Stimulated activated CD8-positive, alpha-beta memory T cell treated with anti-CD3 and anti-CD28 coated beads, Interleukin-15, amount 100 ng/mL, for 24 hours (primary cell): ENCODE results near the gene CRYZL1.

Experiments
- DNase-seq: peaks from one replicate; pipeline ENCODE4 v3.0.0-alpha.2; 2020; ENCODE audit warnings: low read depth

Gene CRYZL1

DNA sequence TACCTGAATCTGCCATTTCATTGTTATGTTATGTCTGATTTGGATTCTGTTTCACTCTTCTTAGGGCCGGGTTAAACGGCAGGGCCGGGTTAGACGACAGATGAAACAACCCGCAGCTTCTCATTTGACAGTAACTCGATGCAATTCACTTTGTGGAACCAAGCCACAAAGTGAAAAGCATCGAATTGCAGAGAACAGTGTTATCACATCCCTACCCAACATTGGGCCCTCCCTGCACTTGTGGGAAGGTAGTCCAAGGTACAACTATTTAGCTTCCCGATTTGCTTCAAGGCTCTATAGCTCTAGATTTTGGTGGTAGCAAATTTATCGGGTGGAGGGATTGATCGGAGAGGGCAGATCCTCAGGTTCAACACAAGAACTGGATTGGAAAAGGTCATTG lies 81.7 kb downstream of the CRYZL1 start:
- no peak for DNase-seq

GRCh38 chr21:33558777-33559421 lies 82.6 kb downstream of the CRYZL1 start:
- DNase-seq = no peak

GRCh38 chr21:33557447-33557846 lies 84.1 kb downstream of the CRYZL1 start:
- no peak for DNase-seq

DNA sequence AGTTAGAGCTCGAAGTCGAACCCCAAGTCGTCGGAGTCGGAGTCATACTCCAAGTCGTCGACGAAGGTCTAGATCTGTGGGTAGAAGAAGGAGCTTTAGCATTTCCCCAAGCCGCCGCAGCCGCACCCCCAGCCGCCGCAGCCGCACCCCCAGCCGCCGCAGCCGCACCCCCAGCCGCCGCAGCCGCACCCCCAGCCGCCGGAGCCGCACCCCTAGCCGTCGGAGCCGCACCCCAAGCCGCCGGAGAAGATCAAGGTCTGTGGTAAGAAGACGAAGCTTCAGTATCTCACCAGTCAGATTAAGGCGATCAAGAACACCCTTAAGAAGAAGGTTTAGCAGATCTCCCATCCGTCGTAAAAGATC lies 86.6 kb downstream of the CRYZL1 start:
- DNase-seq = no peak

DNA sequence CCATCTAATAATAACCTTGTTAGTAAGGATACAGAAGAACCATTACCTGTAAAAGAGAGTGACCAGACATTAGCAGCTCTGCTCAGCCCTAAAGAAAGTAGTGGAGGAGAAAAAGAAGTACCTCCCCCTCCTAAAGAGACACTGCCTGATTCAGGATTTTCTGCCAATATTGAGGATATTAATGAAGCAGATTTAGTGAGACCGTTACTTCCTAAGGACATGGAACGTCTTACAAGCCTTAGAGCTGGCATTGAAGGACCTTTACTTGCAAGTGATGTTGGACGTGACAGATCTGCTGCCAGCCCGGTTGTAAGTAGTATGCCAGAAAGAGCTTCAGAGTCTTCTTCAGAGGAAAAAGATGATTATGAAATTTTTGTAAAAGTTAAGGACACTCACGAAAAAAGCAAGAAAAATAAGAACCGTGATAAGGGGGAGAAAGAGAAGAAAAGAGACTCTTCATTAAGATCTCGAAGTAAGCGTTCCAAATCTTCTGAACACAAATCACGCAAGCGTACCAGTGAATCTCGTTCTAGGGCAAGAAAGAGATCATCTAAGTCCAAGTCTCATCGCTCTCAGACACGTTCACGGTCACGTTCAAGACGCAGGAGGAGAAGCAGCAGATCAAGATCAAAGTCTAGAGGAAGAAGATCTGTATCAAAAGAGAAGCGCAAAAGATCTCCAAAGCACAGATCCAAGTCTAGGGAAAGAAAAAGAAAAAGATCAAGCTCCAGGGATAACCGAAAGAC lies 87.1 kb downstream of the CRYZL1 start:
- no peak for DNase-seq

DNA sequence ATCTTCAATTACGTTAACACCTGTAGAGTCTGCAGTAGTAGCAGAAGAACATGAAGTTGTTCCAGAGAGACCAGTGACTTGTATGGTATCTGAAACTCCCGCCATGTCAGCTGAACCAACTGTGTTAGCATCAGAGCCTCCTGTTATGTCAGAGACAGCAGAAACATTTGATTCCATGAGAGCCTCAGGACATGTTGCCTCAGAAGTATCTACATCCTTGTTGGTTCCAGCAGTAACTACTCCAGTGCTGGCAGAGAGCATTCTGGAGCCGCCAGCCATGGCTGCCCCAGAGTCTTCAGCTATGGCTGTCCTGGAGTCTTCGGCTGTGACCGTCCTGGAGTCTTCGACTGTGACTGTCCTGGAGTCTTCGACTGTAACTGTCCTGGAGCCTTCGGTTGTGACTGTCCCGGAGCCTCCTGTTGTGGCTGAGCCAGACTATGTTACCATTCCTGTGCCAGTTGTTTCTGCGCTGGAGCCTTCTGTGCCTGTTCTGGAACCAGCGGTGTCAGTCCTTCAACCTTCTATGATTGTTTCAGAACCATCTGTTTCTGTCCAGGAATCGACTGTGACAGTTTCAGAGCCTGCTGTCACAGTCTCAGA lies 88.4 kb downstream of the CRYZL1 start:
- DNase-seq = no peak

DNA sequence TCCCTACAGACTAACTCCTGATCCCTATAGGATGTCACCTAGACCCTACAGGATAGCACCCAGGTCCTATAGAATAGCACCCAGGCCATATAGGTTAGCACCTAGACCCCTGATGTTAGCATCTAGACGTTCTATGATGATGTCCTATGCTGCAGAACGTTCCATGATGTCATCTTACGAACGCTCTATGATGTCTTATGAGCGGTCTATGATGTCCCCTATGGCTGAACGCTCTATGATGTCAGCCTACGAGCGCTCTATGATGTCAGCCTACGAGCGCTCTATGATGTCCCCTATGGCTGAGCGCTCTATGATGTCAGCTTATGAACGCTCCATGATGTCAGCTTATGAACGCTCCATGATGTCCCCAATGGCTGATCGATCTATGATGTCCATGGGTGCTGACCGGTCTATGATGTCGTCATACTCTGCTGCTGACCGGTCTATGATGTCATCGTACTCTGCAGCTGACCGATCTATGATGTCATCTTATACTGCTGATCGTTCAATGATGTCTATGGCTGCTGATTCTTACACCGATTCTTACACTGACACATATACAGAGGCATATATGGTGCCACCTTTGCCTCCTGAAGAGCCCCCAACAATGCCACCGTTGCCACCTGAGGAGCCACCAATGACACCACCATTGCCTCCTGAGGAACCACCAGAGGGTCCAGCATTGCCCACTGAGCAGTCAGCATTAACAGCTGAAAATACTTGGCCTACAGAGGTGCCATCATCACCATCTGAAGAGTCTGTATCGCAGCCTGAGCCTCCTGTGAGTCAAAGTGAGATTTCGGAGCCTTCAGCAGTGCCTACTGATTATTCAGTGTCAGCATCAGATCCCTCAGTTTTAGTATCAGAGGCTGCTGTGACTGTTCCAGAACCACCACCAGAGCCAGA lies 89.2 kb downstream of the CRYZL1 start:
- no peak for DNase-seq

GRCh38 chr21:33551664-33552063 lies 89.9 kb downstream of the CRYZL1 start:
- DNase-seq = no peak

- no peak for DNase-seq
Measured at GRCh38 chr21:33550772-33551660, 90.5 kb downstream of the CRYZL1 start.

GRCh38 chr21:33549848-33550771 lies 91.4 kb downstream of the CRYZL1 start:
- no peak for DNase-seq

DNA sequence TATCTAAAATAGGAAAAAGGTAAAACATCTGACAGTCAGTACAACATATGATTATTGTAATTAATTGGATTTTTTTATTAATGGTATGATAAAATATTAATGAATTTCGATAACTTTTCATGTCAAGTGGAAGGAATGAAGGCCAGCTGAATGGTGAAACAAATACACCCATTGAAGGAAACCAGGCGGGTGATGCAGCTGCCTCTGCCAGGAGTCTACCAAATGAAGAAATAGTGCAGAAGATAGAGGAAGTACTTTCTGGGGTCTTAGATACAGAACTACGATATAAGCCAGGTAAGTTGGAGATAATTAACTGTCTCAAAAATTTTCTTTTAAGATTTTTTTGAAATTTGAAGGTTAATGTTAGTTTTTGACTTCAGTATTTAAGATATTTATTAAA lies 95.5 kb downstream of the CRYZL1 start:
- no peak for DNase-seq

DNA sequence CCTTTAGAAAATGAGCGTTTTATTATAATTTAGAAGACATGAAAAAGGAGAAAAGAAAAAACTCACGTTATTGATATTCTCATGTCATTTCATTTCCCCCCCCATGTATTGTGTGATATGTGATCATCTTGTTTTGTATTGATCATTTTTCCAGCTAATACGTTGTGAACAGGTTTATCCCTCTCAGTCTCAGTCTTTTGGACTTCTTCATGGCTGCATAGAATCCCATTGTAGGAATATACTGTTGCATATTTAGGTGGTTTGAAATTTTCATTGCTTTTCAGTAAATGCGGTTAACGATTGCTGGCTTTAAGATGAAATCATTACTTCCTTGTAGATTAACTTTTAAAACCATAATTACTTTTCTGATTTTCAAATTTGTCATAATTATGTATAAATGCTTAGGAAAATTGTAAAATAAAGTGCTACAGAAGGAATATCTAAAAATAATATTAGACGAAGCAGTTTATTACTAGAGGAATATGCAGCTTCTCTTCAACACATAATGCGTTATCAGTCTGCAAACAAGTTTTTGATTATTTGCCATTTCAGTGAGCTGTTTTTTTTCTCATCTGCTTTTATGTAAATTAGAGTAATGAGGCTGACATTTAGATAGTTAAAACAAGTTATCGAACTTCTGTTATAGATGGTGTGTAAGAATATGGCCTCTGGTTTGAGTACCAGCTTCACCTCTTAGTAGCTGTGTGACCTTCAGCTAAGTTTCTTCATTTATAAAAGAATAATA lies 96.9 kb downstream of the CRYZL1 start:
- DNase-seq = no peak

DNA sequence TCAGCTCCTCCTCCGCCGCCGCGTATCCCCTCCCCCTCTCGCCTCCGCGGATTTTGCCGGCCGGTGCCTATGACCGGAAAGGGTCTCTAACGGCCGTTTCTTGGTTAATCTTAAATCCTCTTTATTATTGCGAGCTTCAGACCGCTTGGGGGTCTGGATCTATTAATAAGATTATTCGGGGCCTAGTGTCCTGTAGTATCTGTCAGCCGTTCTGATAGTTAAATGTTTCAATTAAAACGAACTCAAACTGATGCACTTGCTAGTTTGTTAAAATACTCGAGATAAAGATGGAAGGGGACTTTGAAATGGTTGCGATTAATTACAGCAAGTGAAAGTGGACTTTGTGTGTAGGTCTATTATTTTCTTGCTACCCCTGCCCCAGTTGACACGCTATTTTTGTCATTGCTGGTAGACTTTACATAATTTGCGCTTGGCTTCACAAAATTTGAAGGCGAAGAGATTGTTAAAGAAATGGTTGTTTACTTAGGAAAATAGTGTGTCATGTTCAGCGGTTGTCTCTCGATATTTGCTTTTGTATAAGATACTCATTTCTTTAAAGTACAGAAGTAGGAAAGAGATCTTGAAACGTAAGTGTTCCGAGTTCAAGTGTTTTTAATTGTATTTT lies 97.9 kb downstream of the CRYZL1 start:
- peak; percentile 48 for DNase-seq

- peak; percentile 84 for DNase-seq
Measured at GRCh38 chr21:33542640-33543504, 98.7 kb downstream of the CRYZL1 start, which contains the start of gene SON. Gene SON (plus strand): TSS chr21:33543038. CDS start chr21:33543093, 55 bp downstream.

DNA sequence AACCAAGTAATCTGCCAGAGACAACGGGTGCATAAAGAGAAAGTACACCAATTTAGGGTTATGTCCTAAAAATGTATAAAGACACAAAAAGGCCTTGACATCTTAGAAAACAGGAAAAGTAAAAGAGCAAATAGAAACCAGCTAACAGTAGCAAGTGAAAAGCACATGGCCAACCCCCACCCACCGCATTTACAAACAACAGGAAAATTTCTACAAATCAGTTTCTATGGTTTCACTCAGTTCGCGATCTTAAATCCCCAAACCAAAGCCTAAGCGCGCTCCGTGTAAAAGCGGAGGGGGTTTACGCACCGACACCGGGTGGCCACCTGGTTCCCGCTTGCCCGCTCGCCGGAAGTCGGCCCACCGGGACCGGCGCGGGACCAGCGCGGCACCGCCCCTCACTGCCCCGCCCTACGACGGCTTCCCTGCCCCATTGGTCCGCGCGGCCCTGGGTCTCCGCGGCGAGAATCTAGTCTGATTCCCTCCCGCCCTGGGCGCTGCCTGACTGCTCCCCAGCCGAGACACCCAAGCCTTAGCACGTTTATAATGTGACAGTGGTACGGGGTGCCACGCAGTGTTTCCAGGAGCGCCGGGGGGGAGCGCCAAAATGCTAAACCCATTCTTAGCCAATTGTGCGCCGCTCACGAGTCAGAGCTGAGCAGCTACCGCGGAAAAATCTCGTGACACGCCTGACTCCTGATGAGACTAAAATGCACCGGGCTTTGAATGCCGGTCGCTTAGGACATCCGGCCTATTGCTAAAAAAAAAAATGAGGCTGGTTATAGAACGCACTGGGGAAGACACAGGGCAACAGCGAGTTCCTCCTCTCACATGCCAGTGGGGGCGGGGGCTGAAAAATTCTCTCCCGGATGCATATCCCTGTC lies 99.5 kb downstream of the CRYZL1 start, which contains the start of gene GART:
Gene GART, minus strand, starts transcription at position 362 of the 884 bp plus-strand sequence. CDS start 2,802 bp downstream, outside the sequence.
- peak; percentile 68 for DNase-seq

DNA sequence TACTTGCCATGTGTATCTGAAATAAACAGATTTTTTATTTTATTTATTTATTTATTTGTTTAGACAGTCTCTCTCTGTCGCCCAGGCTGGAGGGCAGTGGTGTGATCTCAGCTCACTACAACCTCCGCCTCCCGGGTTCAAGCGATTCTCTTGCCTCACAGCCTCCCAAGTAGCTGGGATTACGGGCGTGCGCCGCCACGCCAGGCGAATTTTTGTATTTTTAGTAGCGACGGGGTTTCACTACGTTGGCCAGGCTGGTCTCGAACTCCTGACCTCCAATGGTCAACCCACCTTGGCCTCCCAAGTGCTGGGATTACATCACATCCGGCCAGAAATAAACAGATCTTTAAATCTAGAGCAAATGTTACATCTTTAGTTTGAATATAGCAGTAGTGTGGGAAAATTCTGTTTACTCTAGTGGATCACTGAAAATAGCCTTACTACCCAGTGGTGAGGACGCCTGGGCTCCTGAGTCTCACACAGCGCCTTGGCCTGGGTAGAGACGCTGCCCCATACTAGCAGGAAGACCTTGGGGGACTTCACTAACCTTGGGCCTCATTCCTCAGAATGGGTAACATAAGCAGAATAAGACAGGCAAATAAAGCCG lies 100.3 kb downstream of the CRYZL1 start:
- DNase-seq = no peak
